Measurements from ENCODE around the gene AP2A2. TPM values are rescaled to one million over a fixed set of nuclear protein-coding genes. Genes with fewer than 3 reads are reported as not detected.

The AP2A2 gene
- total RNA-seq, 2 donors from 2014 or later, result 35.1 to 70.2 TPM

DNA sequence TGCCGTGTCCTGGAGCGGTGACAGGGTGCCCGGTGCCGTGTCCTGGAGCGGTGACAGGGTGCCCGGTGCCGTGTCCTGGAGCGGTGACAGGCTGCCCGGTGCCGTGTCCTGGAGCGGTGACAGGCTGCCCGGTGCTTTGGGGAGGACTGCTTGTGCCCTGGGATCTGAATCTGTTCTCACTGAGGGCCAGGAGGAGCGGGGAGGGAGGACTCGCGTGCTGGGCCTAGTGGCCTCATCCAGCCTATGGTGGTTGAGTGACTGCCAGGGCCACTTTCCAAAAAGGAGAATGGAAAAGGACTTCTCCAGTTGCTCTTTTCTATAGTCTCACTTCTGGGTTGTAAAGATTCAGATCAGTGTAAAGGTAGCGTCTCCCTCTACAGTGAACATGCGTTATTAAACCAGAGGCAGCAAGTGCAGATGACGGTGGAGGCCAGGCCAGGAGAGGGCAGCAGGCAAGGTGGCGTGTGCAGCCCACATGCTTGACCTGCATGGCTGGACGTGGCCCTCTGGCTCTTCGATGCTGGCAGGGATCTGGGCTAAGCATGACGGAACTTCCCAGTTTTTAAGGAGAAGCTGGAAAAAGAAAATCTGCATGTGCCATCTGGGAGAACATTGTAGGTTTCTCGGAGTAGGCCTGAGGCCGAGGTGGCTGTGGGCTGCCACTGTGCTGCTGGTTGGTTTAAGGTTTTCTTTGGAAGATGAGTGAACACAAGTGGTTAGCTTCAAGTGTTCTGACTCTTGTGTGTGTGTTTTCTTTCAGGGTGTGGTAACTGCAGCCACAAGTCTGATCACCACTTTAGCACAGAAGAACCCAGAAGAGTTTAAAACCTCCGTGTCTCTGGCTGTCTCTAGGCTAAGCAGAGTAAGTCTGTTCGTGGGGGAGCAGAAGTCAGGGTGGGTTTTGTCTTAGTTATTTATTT lies 55.0 kb downstream of the AP2A2 start:
- Histone ChIP-seq H3K4me3 (no peak overlapping the region), H3K27ac (peak overlapping the region in 1 of 2 donors; percentile 53), H3K36me3 (peaks cover 0 to 7% of the 10 kb centered on the region in 2 donors), H3K4me1 (replicated peaks) (peaks cover 3% of the 10 kb centered on the region), H3K9me3 (no peaks in the 10 kb centered on the region), H3K27me3 (replicated peaks; ENCODE audit: insufficient read depth) (no peaks in the 10 kb centered on the region)
- WGBS, result 87% methylated on average over 25 of the region's 26 CpGs
- TF ChIP-seq POLR2AphosphoS5 (IDR thresholded peaks at IDR 0.05) (peak; percentile 16), POLR2A (IDR thresholded peaks at IDR 0.05) (no peak)
- intact Hi-C loops (cut with DNase I), result no loop called here
- no peak for DNase-seq (ENCODE audit: low spot score)

DNA sequence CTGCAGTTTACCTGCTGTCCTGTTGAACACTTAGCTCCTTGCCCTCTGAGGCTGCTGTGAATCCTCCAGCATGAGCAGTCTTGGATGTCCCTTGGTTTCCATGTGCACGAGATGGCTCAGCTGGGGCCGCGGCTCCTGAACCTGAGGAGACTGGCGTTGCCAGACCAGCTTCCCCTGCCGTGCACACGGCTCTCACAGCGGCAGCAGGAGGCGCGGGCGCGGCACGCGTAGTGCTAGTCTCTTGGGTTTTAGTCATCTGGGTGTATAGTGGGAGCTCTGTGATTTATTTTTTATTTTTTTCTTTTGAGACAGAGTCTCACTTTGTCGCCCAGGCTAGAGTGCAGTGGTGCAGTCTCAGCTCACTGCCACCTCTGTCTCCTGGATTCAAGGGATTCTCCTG lies 56.1 kb downstream of the AP2A2 start:
- WGBS, result 90% methylated on average over 14 of the region's 14 CpGs
- intact Hi-C loops (cut with DNase I), result no loop called here
- Histone ChIP-seq H3K27ac (peak overlapping the region in 1 of 2 donors; percentile 53), H3K4me3 (no peak overlapping the region), H3K36me3 (peaks cover 0 to 17% of the 10 kb centered on the region in 2 donors), H3K27me3 (replicated peaks; ENCODE audit: insufficient read depth) (no peaks in the 10 kb centered on the region), H3K4me1 (replicated peaks) (peaks cover 3% of the 10 kb centered on the region), H3K9me3 (no peaks in the 10 kb centered on the region)
- TF ChIP-seq, protein P1, sequence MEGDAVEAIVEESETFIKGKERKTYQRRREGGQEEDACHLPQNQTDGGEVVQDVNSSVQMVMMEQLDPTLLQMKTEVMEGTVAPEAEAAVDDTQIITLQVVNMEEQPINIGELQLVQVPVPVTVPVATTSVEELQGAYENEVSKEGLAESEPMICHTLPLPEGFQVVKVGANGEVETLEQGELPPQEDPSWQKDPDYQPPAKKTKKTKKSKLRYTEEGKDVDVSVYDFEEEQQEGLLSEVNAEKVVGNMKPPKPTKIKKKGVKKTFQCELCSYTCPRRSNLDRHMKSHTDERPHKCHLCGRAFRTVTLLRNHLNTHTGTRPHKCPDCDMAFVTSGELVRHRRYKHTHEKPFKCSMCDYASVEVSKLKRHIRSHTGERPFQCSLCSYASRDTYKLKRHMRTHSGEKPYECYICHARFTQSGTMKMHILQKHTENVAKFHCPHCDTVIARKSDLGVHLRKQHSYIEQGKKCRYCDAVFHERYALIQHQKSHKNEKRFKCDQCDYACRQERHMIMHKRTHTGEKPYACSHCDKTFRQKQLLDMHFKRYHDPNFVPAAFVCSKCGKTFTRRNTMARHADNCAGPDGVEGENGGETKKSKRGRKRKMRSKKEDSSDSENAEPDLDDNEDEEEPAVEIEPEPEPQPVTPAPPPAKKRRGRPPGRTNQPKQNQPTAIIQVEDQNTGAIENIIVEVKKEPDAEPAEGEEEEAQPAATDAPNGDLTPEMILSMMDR (IDR thresholded peaks at IDR 0.05), result no peak
- TF ChIP-seq POLR2A (IDR thresholded peaks at IDR 0.05), result no peak
- TF ChIP-seq POLR2AphosphoS5 (IDR thresholded peaks at IDR 0.05), result no peak
- no peak for DNase-seq (ENCODE audit: low spot score)

DNA sequence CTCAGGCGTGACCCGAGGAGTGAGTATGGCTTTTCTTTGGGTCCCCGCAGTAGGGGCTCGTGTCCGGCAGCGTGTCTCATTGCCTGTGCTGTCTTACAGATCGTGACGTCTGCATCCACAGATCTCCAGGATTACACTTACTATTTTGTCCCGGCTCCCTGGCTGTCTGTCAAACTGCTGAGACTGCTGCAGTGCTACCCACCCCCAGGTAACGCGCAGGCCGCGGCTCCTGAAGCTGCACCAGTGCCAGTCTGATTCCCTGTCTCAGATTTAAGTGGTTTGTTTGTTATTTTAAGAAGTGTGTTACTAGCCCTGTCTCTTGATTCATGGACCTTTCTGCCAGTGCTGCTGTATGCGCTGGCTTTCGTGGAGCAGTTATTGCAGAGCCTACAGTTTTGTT lies 58.9 kb downstream of the AP2A2 start:
- Histone ChIP-seq H3K4me3 (no peak overlapping the region), H3K4me1 (replicated peaks) (peaks cover 7% of the 10 kb centered on the region), H3K36me3 (peaks cover 0 to 32% of the 10 kb centered on the region in 2 donors), H3K9me3 (no peaks in the 10 kb centered on the region), H3K27me3 (replicated peaks; ENCODE audit: insufficient read depth) (no peaks in the 10 kb centered on the region), H3K27ac (no peak overlapping the region)
- TF ChIP-seq POLR2A (IDR thresholded peaks at IDR 0.05) (no peak), POLR2AphosphoS5 (IDR thresholded peaks at IDR 0.05) (no peak)
- TF ChIP-seq, protein P1 (IDR thresholded peaks at IDR 0.05), result no peak
- WGBS, result 98% methylated on average over 15 of the region's 15 CpGs
- DNase-seq (ENCODE audit: low spot score), result no peak
- intact Hi-C loops (cut with DNase I), result no loop called here

DNA sequence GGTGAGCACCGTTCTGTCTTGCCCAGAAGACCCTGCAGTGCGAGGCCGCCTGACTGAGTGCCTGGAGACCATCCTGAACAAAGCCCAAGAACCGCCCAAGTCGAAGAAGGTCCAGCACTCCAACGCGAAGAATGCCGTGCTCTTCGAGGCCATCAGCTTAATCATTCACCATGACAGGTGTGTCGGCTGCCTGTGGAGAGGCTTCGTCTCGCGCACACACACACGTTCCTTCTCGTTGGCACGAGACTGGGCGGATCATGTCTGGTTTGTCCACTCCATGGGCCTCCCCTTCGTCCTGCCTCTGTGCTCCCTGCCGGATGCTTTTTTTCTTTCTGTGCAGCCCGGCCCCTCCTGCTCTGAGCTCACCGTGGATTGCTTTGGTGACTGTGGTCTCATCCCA lies 59.7 kb downstream of the AP2A2 start:
- peaks cover 7% of the 10 kb centered on the region for H3K4me1 ChIP-seq (replicated peaks)
- no peak overlapping the region for H3K4me3 ChIP-seq
- H3K9me3 ChIP-seq, result no peaks in the 10 kb centered on the region
- no peaks in the 10 kb centered on the region for H3K27me3 ChIP-seq (replicated peaks; ENCODE audit: insufficient read depth)
- DNase-seq (ENCODE audit: low spot score), result no peak
- intact Hi-C loops (cut with DNase I), result no loop called here
- H3K27ac ChIP-seq, result no peak overlapping the region
- peaks cover 0 to 33% of the 10 kb centered on the region in 2 donors for H3K36me3 ChIP-seq
- TF ChIP-seq, protein P1 (IDR thresholded peaks at IDR 0.05), result no peak
- TF ChIP-seq POLR2AphosphoS5 (IDR thresholded peaks at IDR 0.05), result no peak
- 85% methylated on average over 21 of the region's 21 CpGs for WGBS

DNA sequence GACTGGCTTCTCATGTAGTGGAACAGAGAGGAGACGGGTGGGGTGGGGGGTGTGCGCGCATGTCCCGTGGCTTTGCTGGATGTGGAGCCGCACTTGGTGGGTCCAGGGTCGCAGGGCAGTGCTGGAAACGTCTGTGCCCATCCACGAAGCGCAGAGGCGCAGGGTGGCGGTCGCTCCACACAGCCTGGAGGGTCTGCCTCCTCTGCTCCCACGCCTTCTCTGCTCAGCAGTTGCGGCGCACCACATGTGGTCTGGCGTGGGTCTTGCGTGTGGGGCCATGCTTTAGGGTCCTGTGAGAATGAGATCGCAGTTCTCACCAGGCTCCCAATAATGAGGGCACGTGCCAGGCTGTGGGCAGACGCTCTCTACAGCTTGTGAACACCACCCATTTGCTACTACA lies 60.2 kb downstream of the AP2A2 start:
- H3K27ac ChIP-seq, result peak overlapping the region in 1 of 2 donors; percentile 63
- intact Hi-C loops (cut with DNase I), result no loop called here
- WGBS, result 96% methylated on average over 20 of the region's 20 CpGs
- no peak for DNase-seq (ENCODE audit: low spot score)
- peaks cover 4% of the 10 kb centered on the region for H3K4me1 ChIP-seq (replicated peaks)
- no peaks in the 10 kb centered on the region for H3K9me3 ChIP-seq
- H3K36me3 ChIP-seq, result peaks cover 0 to 33% of the 10 kb centered on the region in 2 donors
- H3K27me3 ChIP-seq (replicated peaks; ENCODE audit: insufficient read depth), result no peaks in the 10 kb centered on the region
- TF ChIP-seq POLR2A (IDR thresholded peaks at IDR 0.05) (no peak), POLR2AphosphoS5 (IDR thresholded peaks at IDR 0.05) (no peak)
- TF ChIP-seq, protein P1 (IDR thresholded peaks at IDR 0.05), result no peak
- no peak overlapping the region for H3K4me3 ChIP-seq

All from prostate gland (tissue), 2 donors.